Endothelial cell (in vitro differentiated cells): Measurements from ENCODE around the gene TUSC2. TPM values are rescaled to one million over a fixed set of nuclear protein-coding genes. Genes with fewer than 3 reads are reported as not detected.

Source experiments
- DNase-seq: peaks from one replicate; pipeline ENCODE4 v3.0.0; 2021; ENCODE audit warnings: low spot score
- H3K27ac Mint-ChIP-seq: one replicate; pipeline ENCODE4 v1.8.0; 2021; ENCODE audit warnings: mixed read lengths, inconsistent platforms; ENCODE audit not compliant: unreplicated experiment
- H3K27me3 Mint-ChIP-seq: one replicate; pipeline ENCODE4 v1.8.0; 2021; ENCODE audit warnings: mild to moderate bottlenecking, moderate library complexity, mixed read lengths, inconsistent platforms; ENCODE audit not compliant: unreplicated experiment
- H3K36me3 Mint-ChIP-seq: one replicate; pipeline ENCODE4 v1.8.0; 2021; ENCODE audit warnings: mild to moderate bottlenecking, low read depth, mixed read lengths, inconsistent platforms; ENCODE audit not compliant: unreplicated experiment
- H3K4me1 Mint-ChIP-seq: one replicate; pipeline ENCODE4 v1.8.0; 2021; ENCODE audit warnings: mild to moderate bottlenecking, mixed read lengths, inconsistent platforms; ENCODE audit not compliant: unreplicated experiment
- H3K4me3 Mint-ChIP-seq: one replicate; pipeline ENCODE4 v1.8.0; 2021; ENCODE audit warnings: mild to moderate bottlenecking, mixed read lengths, inconsistent platforms; ENCODE audit not compliant: unreplicated experiment
- H3K9me3 Mint-ChIP-seq: one replicate; pipeline ENCODE4 v1.8.0; 2021; ENCODE audit warnings: mixed read lengths, inconsistent platforms; ENCODE audit not compliant: unreplicated experiment
- total RNA-seq: library from RNA; stranded (reverse); fragmentation: NEBNext Ultra II Directional; extraction: Animal tissue kit (Norgen Biotek cat#: 25700); gene quantifications from one replicate; pipeline ENCODE4 v1.2.1, GENCODE V29; 2021; ENCODE audit not compliant: unreplicated experiment
- TF ChIP-seq, protein P1 (sequence below): fragments of 200-600 bp; sonication (generic); IDR thresholded peaks from one replicate; pipeline ENCODE4 v1.5.0; 2021; ENCODE audit warnings: antibody characterized with exemption; ENCODE audit not compliant: unreplicated experiment

Gene TUSC2
- total RNA-seq, 1 donor from 2014 or later: 36.4 TPM

DNA sequence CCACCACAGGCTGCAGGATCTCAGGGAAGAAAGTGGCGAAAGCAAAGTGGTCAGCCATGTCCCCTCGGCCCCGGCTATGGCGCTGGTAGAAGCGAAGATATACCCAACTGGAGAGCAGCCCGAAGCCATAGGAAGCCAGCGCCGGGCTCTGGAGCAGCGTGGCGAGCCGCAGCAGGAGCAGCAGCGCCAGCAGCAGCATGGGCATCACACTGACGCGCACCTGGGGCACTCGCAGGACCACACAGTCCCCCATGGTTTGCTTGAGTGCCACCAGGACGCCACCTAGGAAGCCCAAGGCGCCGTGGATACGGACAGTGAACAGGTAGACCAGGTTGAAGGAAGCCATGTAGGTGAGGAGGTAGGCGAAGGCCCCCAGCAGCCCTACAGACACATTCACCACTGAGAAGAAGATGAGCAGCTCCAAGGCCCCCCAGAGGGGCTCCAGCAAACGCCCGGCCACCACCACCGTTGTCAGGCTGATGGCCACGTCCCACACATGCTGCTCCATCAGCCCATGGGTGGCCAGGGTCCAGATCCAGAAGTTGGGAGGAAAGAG lies 30.4 kb upstream of the TUSC2 start:
- Mint-ChIP-seq H3K27me3 (peaks cover 6% of the 10 kb centered on the region), H3K27ac (peak overlapping the region; percentile 82), H3K36me3 (peaks cover 18% of the 10 kb centered on the region), H3K4me1 (peaks cover 33% of the 10 kb centered on the region), H3K4me3 (peak overlapping the region; percentile 94), H3K9me3 (no peaks in the 10 kb centered on the region)
- no peak for DNase-seq
- TF ChIP-seq, protein P1, sequence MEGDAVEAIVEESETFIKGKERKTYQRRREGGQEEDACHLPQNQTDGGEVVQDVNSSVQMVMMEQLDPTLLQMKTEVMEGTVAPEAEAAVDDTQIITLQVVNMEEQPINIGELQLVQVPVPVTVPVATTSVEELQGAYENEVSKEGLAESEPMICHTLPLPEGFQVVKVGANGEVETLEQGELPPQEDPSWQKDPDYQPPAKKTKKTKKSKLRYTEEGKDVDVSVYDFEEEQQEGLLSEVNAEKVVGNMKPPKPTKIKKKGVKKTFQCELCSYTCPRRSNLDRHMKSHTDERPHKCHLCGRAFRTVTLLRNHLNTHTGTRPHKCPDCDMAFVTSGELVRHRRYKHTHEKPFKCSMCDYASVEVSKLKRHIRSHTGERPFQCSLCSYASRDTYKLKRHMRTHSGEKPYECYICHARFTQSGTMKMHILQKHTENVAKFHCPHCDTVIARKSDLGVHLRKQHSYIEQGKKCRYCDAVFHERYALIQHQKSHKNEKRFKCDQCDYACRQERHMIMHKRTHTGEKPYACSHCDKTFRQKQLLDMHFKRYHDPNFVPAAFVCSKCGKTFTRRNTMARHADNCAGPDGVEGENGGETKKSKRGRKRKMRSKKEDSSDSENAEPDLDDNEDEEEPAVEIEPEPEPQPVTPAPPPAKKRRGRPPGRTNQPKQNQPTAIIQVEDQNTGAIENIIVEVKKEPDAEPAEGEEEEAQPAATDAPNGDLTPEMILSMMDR: no peak

DNA sequence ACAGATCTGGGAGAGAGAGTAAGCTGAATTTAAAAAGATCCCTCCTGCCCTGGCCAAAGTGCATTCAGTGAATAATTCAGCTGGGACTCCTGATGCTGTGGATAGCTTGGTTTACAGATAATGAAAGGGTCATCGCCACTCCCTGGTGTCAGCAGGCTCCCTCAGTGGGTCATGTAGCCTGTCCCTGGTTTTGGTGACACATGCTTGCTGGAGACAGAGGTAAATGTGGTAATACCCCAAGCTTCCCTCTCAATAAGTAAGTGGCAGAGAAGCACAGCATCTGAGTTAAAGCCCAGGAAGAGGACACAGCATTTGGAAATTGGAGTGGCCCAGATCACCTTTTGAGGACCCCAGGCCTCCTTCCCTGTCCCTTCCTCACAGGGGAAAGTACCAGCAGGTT lies 29.5 kb upstream of the TUSC2 start:
- Mint-ChIP-seq H3K27me3 (peaks cover 3% of the 10 kb centered on the region), H3K36me3 (peaks cover 18% of the 10 kb centered on the region), H3K9me3 (no peaks in the 10 kb centered on the region), H3K4me3 (peak overlapping the region; percentile 51), H3K27ac (no peak overlapping the region), H3K4me1 (peaks cover 33% of the 10 kb centered on the region)
- DNase-seq: no peak
- TF ChIP-seq, protein P1: no peak

DNA sequence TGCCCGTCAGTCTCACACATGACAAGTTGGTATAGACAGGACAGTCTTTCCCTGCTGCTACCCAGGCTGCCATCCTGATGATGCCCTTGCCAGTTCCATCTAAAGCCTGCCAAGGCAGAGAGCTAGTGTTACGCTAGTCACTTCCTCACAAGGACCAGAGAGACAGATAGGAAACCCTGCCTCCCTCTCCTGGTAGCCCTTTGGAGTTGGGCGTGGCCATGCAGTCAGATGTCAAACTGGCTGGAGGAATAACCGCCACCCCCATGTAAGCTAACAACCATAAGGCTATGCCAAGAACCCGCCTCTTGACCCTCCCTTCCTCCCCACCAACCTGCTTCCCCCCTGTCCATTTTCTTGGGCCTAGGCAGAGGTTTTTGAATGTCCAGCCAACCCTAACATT lies 28.5 kb upstream of the TUSC2 start:
- Mint-ChIP-seq H3K4me1 (peaks cover 35% of the 10 kb centered on the region), H3K27ac (no peak overlapping the region), H3K9me3 (no peaks in the 10 kb centered on the region), H3K36me3 (peaks cover 18% of the 10 kb centered on the region), H3K27me3 (peaks cover 3% of the 10 kb centered on the region), H3K4me3 (peak overlapping the region; percentile 51)
- no peak for DNase-seq
- TF ChIP-seq, protein P1: no peak

DNA sequence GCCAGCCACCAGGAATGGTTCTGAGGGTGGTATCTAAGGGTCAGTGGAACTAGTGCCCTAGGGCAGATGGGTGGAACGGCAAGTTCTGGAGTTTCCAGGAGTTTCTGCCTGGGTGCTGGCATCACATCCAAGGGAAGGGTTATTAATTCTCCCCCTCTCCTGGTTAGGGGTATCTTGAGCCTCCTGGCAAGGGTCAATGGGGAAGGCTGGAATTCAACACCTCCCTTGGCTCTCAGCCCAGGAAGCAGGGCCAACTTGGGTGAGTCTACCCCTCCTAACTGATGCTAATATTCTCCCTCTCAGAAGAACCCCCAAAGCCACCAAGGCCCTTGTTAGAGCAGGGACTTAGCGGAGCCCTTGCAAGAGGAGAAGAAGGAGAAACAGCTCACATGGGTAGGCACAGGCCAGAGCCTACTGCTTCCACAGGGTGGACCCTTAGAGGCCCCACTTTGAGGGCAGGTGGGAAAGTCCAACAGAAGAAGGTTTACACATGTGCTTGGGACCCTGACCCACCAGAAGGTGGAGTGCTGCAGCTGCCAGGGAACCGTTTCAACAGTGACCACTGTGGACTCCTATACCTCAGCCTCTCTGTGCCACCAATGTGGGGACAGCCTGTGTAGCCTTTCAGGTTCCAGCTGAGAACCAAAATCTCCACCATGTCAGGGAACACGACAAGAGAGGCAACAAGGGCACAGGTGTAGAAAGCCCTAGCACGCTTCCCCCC lies 28.0 kb upstream of the TUSC2 start:
- peak overlapping the region; percentile 51 for H3K4me3 Mint-ChIP-seq
- DNase-seq: no peak
- H3K4me1 Mint-ChIP-seq: peaks cover 39% of the 10 kb centered on the region
- peaks cover 18% of the 10 kb centered on the region for H3K36me3 Mint-ChIP-seq
- H3K27me3 Mint-ChIP-seq: peaks cover 3% of the 10 kb centered on the region
- no peak overlapping the region for H3K27ac Mint-ChIP-seq
- no peaks in the 10 kb centered on the region for H3K9me3 Mint-ChIP-seq
- TF ChIP-seq, protein P1: no peak

DNA sequence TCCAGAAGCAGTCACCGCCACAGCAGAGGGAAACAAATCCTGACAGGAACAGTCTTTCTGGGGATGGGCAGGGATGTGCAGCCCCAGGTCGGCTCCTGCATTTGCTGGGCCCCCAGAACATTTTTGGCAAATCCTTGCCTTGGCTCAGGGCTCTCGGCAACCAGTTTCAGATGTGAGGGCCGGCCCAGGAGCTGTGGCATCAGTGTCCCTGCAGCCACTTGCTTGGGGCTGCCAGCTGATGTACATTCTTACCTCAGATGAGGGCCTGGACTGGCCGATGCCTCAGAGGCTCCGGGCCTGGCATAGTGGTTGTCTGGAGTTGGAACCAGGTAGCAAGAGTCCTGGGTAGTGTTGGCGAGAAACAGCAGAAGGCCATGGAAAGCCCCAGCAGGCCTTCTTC lies 26.8 kb upstream of the TUSC2 start:
- no peak overlapping the region for H3K4me3 Mint-ChIP-seq
- H3K27me3 Mint-ChIP-seq: peaks cover 8% of the 10 kb centered on the region
- TF ChIP-seq, protein P1: no peak
- no peaks in the 10 kb centered on the region for H3K9me3 Mint-ChIP-seq
- peaks cover 43% of the 10 kb centered on the region for H3K4me1 Mint-ChIP-seq
- H3K36me3 Mint-ChIP-seq: peaks cover 18% of the 10 kb centered on the region
- no peak overlapping the region for H3K27ac Mint-ChIP-seq
- DNase-seq: no peak
